GM12878 (cell line): ENCODE results near the gene DDX51. TPM values are rescaled to one million over a fixed set of nuclear protein-coding genes. Genes with fewer than 3 reads are reported as not detected.

Experiments used
- ATAC-seq: fragments of 200-7000 bp; cut with Tn5 transposase; 3 replicates; pipeline ENCODE4 v1.9.1; 2020; ENCODE audit warnings: mild to moderate bottlenecking, moderate library complexity
- BruUV-seq: library from RNA; stranded (reverse); fragments of 400-500 nt; replicated peaks from 2 replicates; lab custom pipeline; 2021; lab: Mats Ljungman, UMichigan
- CTCF ChIA-PET: fragments of 300-600 bp; sonication (Branson Sonifier 250); formaldehyde crosslinking; extraction: SDS; loops from one replicate; lab custom pipeline; 2021; ENCODE audit warnings: inconsistent platforms; lab: Yijun Ruan, JAX
- POLR2A ChIA-PET: fragments of 350-600 bp; formaldehyde crosslinking; extraction: SDS; loops from one replicate; lab custom pipeline; 2021; ENCODE audit warnings: inconsistent platforms; lab: Charles Lee
- RAD21 ChIA-PET: fragments of 300-600 bp; sonication (Branson Sonifier 250); formaldehyde crosslinking; loops from one replicate; lab custom pipeline; 2023; ENCODE audit warnings: antibody characterized with exemption; ENCODE audit not compliant: unreplicated experiment; lab: Charles Lee
- SMC1A ChIA-PET: fragments of 300-600 bp; sonication (Branson Sonifier 250); formaldehyde crosslinking; loops from one replicate; lab custom pipeline; 2023; ENCODE audit not compliant: unreplicated experiment, uncharacterized antibody; lab: Charles Lee
- DNase-seq: peaks from one replicate; pipeline ENCODE4 v3.0.0-alpha.2; 2011; ENCODE audit warnings: low read depth, low spot score
- FAIRE-seq: peaks from 3 replicates; lab custom pipeline; 2011; peaks lifted over from hg19 to GRCh38; lab: Jason Lieb, UNC
- H2AFZ ChIP-seq: 2 replicates; pipeline ENCODE4 v1.6.0; 2011; ENCODE audit warnings: low read depth, low read length, control low read depth; ENCODE audit not compliant: control insufficient read depth
- H3K27ac ChIP-seq: 2 replicates; pipeline ENCODE4 v1.5.1; 2011; ENCODE audit warnings: control low read depth; ENCODE audit not compliant: control insufficient read depth, insufficient read depth
- H3K27me3 ChIP-seq, 2 experiments: replicated peaks in 1 of 2; 2 replicates each; pipeline versions ENCODE4 v1.6.0 to v1.6.1; 2011; ENCODE audit warnings: low read length in 1 of 2; ENCODE audit not compliant: control insufficient read depth in 2 of 2, insufficient read depth in 2 of 2
- H3K36me3 ChIP-seq, 2 experiments: 2 replicates each; pipeline ENCODE4 v1.5.1; 2011; ENCODE audit warnings: low read length in 1 of 2; ENCODE audit not compliant: control insufficient read depth in 2 of 2, insufficient read depth in 2 of 2
- H3K4me1 ChIP-seq: 2 replicates; pipeline ENCODE4 v1.6.1; 2011; ENCODE audit warnings: mild to moderate bottlenecking, low read length, moderate library complexity, mixed read lengths; ENCODE audit not compliant: control insufficient read depth, insufficient read depth
- H3K4me2 ChIP-seq: 2 replicates; pipeline ENCODE4 v1.6.0; 2011; ENCODE audit warnings: control low read depth; ENCODE audit not compliant: control insufficient read depth, insufficient read depth
- H3K4me3 ChIP-seq: fragments of 200-600 bp; sonication (generic); 2 replicates; pipeline ENCODE4 v1.5.1; 2016
- H3K79me2 ChIP-seq: 2 replicates; pipeline ENCODE4 v1.6.0; 2011; ENCODE audit warnings: low read length; ENCODE audit not compliant: control insufficient read depth, insufficient read depth
- H3K9ac ChIP-seq: 2 replicates; pipeline ENCODE4 v1.8.0; 2011; ENCODE audit warnings: low read length, control low read depth, mixed read lengths; ENCODE audit not compliant: control insufficient read depth, insufficient read depth
- H3K9me3 ChIP-seq: replicated peaks from 3 replicates; pipeline ENCODE4 v1.5.1; 2011; ENCODE audit warnings: mild to moderate bottlenecking, low read length; ENCODE audit not compliant: control insufficient read depth, insufficient read depth
- H4K20me1 ChIP-seq: 2 replicates; pipeline ENCODE4 v1.6.0; 2011; ENCODE audit not compliant: control insufficient read depth, insufficient read depth
- CBX3 ChIP-seq: fragments of 200-600 bp; sonication (generic); IDR thresholded peaks from 2 replicates; pipeline ENCODE4 v1.6.1; 2016; ENCODE audit warnings: low read depth, borderline replicate concordance
- ETV6 ChIP-seq, 2 experiments: fragments of 450-650 bp in 1 of 2; IDR thresholded peaks in 1 of 2; conservative IDR thresholded peaks in 1 of 2; 2 replicates each; pipeline ENCODE4 v1.6.1; 2014; ENCODE audit warnings: antibody characterized with exemption in 1 of 2, borderline replicate concordance in 1 of 2, low read depth in 1 of 2, mild to moderate bottlenecking in 1 of 2, moderate library complexity in 1 of 2
- FOXK2 ChIP-seq: fragments of 450-650 bp; IDR thresholded peaks from 2 replicates; pipeline ENCODE4 v1.6.1; 2017; ENCODE audit warnings: mild to moderate bottlenecking, moderate library complexity
- KDM1A ChIP-seq: fragments of 200-600 bp; sonication (generic); IDR thresholded peaks from 2 replicates; pipeline ENCODE4 v1.6.1; 2016; ENCODE audit warnings: borderline replicate concordance
- NBN ChIP-seq: fragments of 450-650 bp; IDR thresholded peaks from 2 replicates; pipeline ENCODE4 v1.6.1; 2016
- SMAD1 ChIP-seq: fragments of 450-650 bp; IDR thresholded peaks from 2 replicates; pipeline ENCODE4 v1.6.1; 2018; ENCODE audit warnings: mild to moderate bottlenecking, low read depth; ENCODE audit not compliant: partially characterized antibody
- STAT3 ChIP-seq: IDR thresholded peaks from 2 replicates; pipeline ENCODE4 v1.6.1; 2011; ENCODE audit warnings: low read depth, low read length, improper control_type of control experiment
- SUPT20H ChIP-seq: IDR thresholded peaks from 2 replicates; pipeline ENCODE4 v1.6.1; 2011; ENCODE audit warnings: low read depth, mild to moderate bottlenecking, low read length, moderate library complexity, borderline replicate concordance; ENCODE audit not compliant: control insufficient read depth
- TBL1XR1 ChIP-seq: IDR thresholded peaks from 2 replicates; pipeline ENCODE4 v1.6.1; 2012; ENCODE audit warnings: low read depth, low read length, improper control_type of control experiment
- TCF7 ChIP-seq: IDR thresholded peaks from 2 replicates; pipeline ENCODE4 v1.6.1; 2014; ENCODE audit warnings: antibody characterized with exemption, borderline replicate concordance
- WRNIP1 ChIP-seq: IDR thresholded peaks from 2 replicates; pipeline ENCODE4 v1.6.1; 2011; ENCODE audit warnings: low read depth, low read length, improper control_type of control experiment, borderline replicate concordance
- WGBS: methylation state at CpG from one replicate; pipeline ENCODE4 v1.1.6; 2016; ENCODE audit warnings: low lambda C conversion rate; ENCODE audit not compliant: insufficient replicate concordance, insufficient coverage; ENCODE audit errors: missing lambda C conversion rate; 5-methylcytosine and 5-hydroxymethylcytosine counted together
- in situ Hi-C: fragments of 300-500 bp; cut with MboI; formaldehyde crosslinking; loops from 9 replicates; pipeline ENCODE4 v1.14.3; 2018; ENCODE audit warnings: mixed read lengths
- intact Hi-C: fragments of 100-400 bp; cut with micrococcal nuclease; formaldehyde crosslinking; loops from one replicate; pipeline ENCODE4 v1.14.2; 2022; ENCODE audit not compliant: unreplicated experiment
- polyA plus RNA-seq, 11 experiments: library from polyadenylated mRNA; depleted of rRNA in 4 of 11; unstranded in 6 of 11; stranded (reverse) in 5 of 11; fragments of >200 nt; fragmentation: Nextera tagmentation in 4 of 11; fragmentation: Illumina TruSeq in 1 of 11; extraction: Ambion mirVana in 4 of 11; extraction: Trizol in 1 of 11; gene quantifications; 1 replicate in 1 of 11; 2 replicates in 10 of 11; pipeline versions ENCODE4 v1.2.1 to v1.2.3, GENCODE V29; 2011 to 2016; ENCODE audit warnings: inconsistent platforms in 2 of 11, missing spikeins in 2 of 11, low read depth in 1 of 11
- total RNA-seq, 4 experiments: library from RNA; depleted of rRNA in 3 of 4; stranded (reverse); fragments of >200 nt in 3 of 4; fragmentation: Illumina TruSeq in 1 of 4; extraction: Trizol in 1 of 4; gene quantifications; 2 replicates each; pipeline versions ENCODE4 v1.2.1 to v1.2.3, GENCODE V29; 2013 to 2021
- TF ChIP-seq, protein P1 (sequence below): fragments of 450-650 bp; IDR thresholded peaks from 2 replicates; pipeline ENCODE4 v1.6.1; 2017; ENCODE audit warnings: mild to moderate bottlenecking, moderate library complexity
- TF ChIP-seq, protein P2 (sequence below): fragments of 450-650 bp; IDR thresholded peaks from 2 replicates; pipeline ENCODE4 v1.6.1; 2016; ENCODE audit warnings: mild to moderate bottlenecking

The DDX51 gene
- total and polyA plus RNA-seq, 10 of the 15 experiments (the other 5 are each of a cell fraction or from before 2014, with no cell fraction given): 0.97 to 29.1 (median 9.8) TPM

DNA sequence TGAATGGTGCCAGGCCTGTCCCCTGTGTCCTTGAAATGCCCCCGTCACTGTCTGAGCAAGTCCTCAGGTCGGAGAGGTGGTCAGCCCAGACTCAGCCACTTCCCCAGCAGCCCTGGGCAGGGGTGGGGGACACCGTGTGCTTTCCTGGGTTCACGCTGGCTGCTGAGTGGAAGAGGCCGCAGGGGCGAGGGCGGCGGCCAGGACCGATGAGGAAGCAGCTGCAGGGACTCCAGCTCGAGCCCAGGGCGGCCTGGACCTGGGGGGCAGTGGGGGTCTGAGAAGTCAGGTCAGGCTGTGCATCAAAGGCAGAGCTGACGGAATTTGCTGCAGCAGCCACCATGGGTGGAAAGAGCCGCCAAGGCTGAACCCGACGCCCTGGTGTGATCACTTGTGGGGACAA, 28.5 kb upstream of the DDX51 start:
- ChIA-PET CTCF (no interaction called here), RAD21 (no interaction called here), POLR2A (no interaction called here), SMC1A (no interaction called here)
- no peaks in the 10 kb centered on the region for H3K36me3 ChIP-seq
- BruUV-seq: no TSS peak
- WGBS: 26% methylated on average over 15 of the region's 15 CpGs
- H3K4me3 ChIP-seq: no peak overlapping the region
- ATAC-seq (no peak), FAIRE-seq (no peak), DNase-seq (no peak)
- no peak overlapping the region for H3K27ac ChIP-seq
- intact Hi-C loops (no loop called here), in situ Hi-C loops (no loop called here)
- no peak overlapping the region for H3K4me2 ChIP-seq
- H3K9ac ChIP-seq: no peak overlapping the region
- H3K9me3 ChIP-seq: no peaks in the 10 kb centered on the region
- TF ChIP-seq FOXK2: no peak
- no peak for TF ChIP-seq SUPT20H
- no peak for TF ChIP-seq STAT3
- H3K4me1 ChIP-seq: peaks cover 6% of the 10 kb centered on the region
- H3K27me3 ChIP-seq: no peaks in the 10 kb centered on the region
- no peaks in the 10 kb centered on the region for H3K79me2 ChIP-seq
- H2AFZ ChIP-seq: no peak overlapping the region
- no peaks in the 10 kb centered on the region for H4K20me1 ChIP-seq

DNA sequence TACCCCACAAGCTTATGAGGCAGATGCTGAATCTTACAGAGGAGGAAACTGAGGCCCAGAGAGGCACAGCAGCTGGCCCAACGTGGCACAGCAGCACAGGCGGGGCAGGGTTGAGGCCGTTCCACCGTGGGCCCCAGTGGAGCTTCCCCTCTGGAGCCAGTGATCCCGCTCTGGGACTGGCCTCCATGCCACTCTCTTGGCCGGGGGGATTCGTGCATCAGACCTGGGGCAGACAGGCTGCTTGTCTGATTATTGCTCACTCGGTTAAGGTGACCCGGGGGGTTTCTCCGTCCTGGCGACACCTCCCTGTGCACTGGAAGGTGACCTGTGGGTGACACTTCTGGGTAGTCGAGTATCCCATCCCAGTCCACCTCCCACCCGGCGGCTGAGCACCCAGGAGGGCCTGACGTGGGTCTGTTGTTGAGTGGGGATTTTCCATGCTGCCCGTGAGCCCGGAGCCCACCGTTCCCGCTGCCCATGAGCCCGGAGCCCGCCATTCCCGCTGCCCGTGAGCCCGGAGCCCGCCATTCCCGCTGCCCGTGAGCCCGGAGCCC, 27.9 kb upstream of the DDX51 start:
- 40% methylated on average over 27 of the region's 28 CpGs for WGBS
- no peak overlapping the region for H3K27ac ChIP-seq
- SMC1A ChIA-PET: no interaction called here
- ATAC-seq (no peak), DNase-seq (no peak), FAIRE-seq (no peak)
- H2AFZ ChIP-seq: no peak overlapping the region
- H3K4me3 ChIP-seq: no peak overlapping the region
- no peaks in the 10 kb centered on the region for H3K9me3 ChIP-seq
- POLR2A ChIA-PET: no interaction called here
- H3K27me3 ChIP-seq: no peaks in the 10 kb centered on the region
- no peak overlapping the region for H3K4me2 ChIP-seq
- no TSS peak for BruUV-seq
- H3K36me3 ChIP-seq: no peaks in the 10 kb centered on the region
- intact Hi-C loops: no loop called here
- no peak overlapping the region for H3K9ac ChIP-seq
- no peaks in the 10 kb centered on the region for H4K20me1 ChIP-seq
- in situ Hi-C loops: no loop called here
- H3K4me1 ChIP-seq: peaks cover 6% of the 10 kb centered on the region
- CTCF ChIA-PET: no interaction called here
- H3K79me2 ChIP-seq: no peaks in the 10 kb centered on the region
- RAD21 ChIA-PET: no interaction called here
- TF ChIP-seq, protein P1, sequence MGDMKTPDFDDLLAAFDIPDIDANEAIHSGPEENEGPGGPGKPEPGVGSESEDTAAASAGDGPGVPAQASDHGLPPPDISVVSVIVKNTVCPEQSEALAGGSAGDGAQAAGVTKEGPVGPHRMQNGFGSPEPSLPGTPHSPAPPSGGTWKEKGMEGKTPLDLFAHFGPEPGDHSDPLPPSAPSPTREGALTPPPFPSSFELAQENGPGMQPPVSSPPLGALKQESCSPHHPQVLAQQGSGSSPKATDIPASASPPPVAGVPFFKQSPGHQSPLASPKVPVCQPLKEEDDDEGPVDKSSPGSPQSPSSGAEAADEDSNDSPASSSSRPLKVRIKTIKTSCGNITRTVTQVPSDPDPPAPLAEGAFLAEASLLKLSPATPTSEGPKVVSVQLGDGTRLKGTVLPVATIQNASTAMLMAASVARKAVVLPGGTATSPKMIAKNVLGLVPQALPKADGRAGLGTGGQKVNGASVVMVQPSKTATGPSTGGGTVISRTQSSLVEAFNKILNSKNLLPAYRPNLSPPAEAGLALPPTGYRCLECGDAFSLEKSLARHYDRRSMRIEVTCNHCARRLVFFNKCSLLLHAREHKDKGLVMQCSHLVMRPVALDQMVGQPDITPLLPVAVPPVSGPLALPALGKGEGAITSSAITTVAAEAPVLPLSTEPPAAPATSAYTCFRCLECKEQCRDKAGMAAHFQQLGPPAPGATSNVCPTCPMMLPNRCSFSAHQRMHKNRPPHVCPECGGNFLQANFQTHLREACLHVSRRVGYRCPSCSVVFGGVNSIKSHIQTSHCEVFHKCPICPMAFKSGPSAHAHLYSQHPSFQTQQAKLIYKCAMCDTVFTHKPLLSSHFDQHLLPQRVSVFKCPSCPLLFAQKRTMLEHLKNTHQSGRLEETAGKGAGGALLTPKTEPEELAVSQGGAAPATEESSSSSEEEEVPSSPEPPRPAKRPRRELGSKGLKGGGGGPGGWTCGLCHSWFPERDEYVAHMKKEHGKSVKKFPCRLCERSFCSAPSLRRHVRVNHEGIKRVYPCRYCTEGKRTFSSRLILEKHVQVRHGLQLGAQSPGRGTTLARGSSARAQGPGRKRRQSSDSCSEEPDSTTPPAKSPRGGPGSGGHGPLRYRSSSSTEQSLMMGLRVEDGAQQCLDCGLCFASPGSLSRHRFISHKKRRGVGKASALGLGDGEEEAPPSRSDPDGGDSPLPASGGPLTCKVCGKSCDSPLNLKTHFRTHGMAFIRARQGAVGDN: no peak
- TF ChIP-seq ETV6 (conservative IDR thresholded peaks at IDR 0.05 in 1 of 2, IDR thresholded peaks at IDR 0.05 in 1 of 2; ENCODE audit: borderline replicate concordance in 1 of 2, low read depth in 1 of 2) (no peak), TCF7 (no peak), NBN (no peak), CBX3 (no peak), SMAD1 (no peak), WRNIP1 (no peak), TBL1XR1 (no peak), KDM1A (no peak)
- TF ChIP-seq, protein P2, sequence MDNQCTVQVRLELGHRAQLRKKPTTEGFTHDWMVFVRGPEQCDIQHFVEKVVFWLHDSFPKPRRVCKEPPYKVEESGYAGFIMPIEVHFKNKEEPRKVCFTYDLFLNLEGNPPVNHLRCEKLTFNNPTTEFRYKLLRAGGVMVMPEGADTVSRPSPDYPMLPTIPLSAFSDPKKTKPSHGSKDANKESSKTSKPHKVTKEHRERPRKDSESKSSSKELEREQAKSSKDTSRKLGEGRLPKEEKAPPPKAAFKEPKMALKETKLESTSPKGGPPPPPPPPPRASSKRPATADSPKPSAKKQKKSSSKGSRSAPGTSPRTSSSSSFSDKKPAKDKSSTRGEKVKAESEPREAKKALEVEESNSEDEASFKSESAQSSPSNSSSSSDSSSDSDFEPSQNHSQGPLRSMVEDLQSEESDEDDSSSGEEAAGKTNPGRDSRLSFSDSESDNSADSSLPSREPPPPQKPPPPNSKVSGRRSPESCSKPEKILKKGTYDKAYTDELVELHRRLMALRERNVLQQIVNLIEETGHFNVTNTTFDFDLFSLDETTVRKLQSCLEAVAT: no peak
